Activated CD4-positive, alpha-beta T cell treated with anti-CD3 and anti-CD28 coated beads, Interleukin-2, amount 50 U/mL, for 24 hours (primary cell): ENCODE data around the gene CTNNA3.

Experiments used
- DNase-seq, 2 donors: peaks; one replicate each; pipeline ENCODE4 v3.0.0-alpha.2; 2020; ENCODE audit warnings: low read depth in 1 of 2, low spot score in 1 of 2

The CTNNA3 gene

GRCh38 chr10:66778351-66778750, 917.6 kb downstream of the CTNNA3 start:
- DNase-seq: no peak

- no peak for DNase-seq
These were observed 918.3 kb downstream of the CTNNA3 start for GRCh38 chr10:66777665-66778064.

GRCh38 chr10:66773472-66773817, 922.5 kb downstream of the CTNNA3 start:
- no peak for DNase-seq

GRCh38 chr10:66772548-66773471, 923.2 kb downstream of the CTNNA3 start:
- DNase-seq: no peak

- no peak for DNase-seq
These were observed 928.3 kb downstream of the CTNNA3 start for GRCh38 chr10:66767707-66768106.

GRCh38 chr10:66762218-66762729, 933.7 kb downstream of the CTNNA3 start:
- DNase-seq: no peak

- no peak for DNase-seq
These were observed 935.1 kb downstream of the CTNNA3 start for GRCh38 chr10:66760941-66761340.

GRCh38 chr10:66755474-66755873, 940.5 kb downstream of the CTNNA3 start:
- DNase-seq: no peak

- DNase-seq: no peak
These were observed 943.3 kb downstream of the CTNNA3 start for GRCh38 chr10:66752714-66753113.

- no peak for DNase-seq
These were observed 947.8 kb downstream of the CTNNA3 start for GRCh38 chr10:66748217-66748616.

GRCh38 chr10:66747451-66747850, 948.5 kb downstream of the CTNNA3 start:
- no peak for DNase-seq

GRCh38 chr10:66746711-66747110, 949.3 kb downstream of the CTNNA3 start:
- DNase-seq: no peak

GRCh38 chr10:66746246-66746645, 949.7 kb downstream of the CTNNA3 start:
- DNase-seq: no peak

- no peak for DNase-seq
These were observed 951.1 kb downstream of the CTNNA3 start for GRCh38 chr10:66744915-66745314.

GRCh38 chr10:66737241-66737640, 958.8 kb downstream of the CTNNA3 start:
- DNase-seq: no peak

- no peak for DNase-seq
These were observed 972.2 kb downstream of the CTNNA3 start for GRCh38 chr10:66723608-66724400.

GRCh38 chr10:66719483-66719882, 976.5 kb downstream of the CTNNA3 start:
- no peak for DNase-seq

- no peak for DNase-seq
These were observed 978.6 kb downstream of the CTNNA3 start for GRCh38 chr10:66717231-66717981.

- no peak for DNase-seq
These were observed 981.3 kb downstream of the CTNNA3 start for GRCh38 chr10:66714741-66715140.

- no peak for DNase-seq
These were observed 982.6 kb downstream of the CTNNA3 start for GRCh38 chr10:66713387-66713786.

GRCh38 chr10:66698069-66698468, 997.9 kb downstream of the CTNNA3 start:
- DNase-seq: no peak
